AG20443 (cell line): ENCODE data around the gene PACSIN1.
A peak's percentile ranks its signal among the peaks of the same experiment; 100 is the strongest.
"Not testable (repeated sequence)": the region's sequence is repeated elsewhere in the genome, so short reads cannot be mapped to it uniquely, and the experiment has no call there.

ENCODE experiments used
- DNase-seq: peaks from one replicate; pipeline ENCODE4 v3.0.0; 2012; ENCODE audit warnings: low spot score, mixed read lengths

The PACSIN1 gene

DNA sequence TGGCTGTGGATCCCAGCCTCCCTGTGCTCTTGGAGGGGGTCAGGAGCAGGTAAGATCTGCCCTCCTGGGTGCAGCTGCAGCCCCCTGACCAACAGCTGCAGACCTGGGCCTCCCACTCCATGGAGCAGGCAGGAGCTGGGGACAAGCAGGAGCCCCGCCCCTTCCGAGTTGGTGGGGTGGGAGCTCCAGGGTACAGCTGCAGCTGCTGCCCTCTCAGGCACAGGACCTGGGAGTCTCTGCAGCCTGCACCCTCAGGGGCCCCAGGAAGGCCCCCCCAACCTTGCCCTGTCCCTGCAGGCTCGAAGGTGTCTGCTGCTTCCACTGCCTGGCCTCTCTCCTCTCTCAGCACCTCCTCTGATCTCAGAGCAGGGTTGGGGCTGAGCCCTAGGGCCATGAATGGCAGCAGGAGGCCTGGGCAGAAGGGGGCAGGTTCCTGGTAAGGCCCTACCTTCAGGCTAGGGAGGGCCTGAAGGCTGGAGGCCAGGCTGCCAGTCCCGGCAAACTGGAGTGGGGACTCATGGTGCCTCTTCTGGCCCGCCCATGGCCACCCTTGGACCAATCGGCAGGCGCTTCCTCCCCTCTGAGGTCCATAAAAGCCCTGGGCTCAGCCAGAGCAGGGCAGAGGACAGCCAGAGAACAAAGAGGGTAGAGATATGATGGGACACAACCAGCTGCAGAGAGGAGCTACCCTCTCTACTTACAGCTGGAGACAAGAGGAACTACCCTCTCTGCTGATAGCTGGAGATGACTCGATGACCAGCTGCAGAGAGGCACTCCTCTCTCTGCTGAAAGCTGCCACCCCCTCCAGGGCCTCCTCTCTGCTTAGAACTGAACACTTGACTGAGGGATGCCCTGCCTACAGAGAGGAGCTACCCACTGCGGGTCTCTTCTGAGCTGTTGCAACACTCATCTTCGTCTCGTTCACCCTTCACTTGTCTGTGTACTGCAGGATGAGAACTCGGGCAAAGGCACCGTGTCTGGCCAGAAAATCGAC, 7.8 kb upstream of the PACSIN1 start:
- no peak for DNase-seq

DNA sequence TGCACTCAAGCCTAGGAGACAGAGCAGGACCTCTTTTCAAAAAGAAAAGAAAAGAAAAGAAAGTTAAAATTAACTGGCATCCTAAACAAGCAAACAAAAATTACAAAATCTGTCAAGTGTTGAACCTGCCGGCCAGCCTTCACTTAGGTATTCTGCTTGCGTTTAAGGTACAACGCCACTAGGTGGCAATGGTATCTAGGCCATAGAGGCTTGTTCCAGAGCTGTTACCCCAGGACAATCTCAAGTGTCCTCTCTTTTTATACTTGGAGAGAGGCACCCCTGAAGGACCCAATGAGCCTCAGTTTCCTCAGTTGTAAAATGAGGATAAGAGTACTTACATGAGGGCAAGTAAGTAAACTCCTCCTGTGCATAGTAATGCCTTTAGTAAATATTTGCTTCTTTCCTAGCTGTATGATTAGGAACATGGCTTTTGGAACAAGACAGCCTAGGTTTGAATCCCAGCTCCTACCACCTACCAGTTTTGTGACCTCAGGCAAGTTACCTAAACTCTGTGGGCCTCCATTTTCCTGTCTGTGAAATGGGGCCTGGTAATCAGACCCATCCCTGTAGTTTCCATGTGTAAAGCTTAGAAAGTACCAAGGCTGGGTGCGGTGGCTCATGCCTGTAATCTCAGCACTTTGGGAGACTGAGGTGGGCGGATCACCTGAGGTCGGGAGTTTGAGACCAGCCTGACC, 5.8 kb upstream of the PACSIN1 start:
- DNase-seq: peak; percentile 65

DNA sequence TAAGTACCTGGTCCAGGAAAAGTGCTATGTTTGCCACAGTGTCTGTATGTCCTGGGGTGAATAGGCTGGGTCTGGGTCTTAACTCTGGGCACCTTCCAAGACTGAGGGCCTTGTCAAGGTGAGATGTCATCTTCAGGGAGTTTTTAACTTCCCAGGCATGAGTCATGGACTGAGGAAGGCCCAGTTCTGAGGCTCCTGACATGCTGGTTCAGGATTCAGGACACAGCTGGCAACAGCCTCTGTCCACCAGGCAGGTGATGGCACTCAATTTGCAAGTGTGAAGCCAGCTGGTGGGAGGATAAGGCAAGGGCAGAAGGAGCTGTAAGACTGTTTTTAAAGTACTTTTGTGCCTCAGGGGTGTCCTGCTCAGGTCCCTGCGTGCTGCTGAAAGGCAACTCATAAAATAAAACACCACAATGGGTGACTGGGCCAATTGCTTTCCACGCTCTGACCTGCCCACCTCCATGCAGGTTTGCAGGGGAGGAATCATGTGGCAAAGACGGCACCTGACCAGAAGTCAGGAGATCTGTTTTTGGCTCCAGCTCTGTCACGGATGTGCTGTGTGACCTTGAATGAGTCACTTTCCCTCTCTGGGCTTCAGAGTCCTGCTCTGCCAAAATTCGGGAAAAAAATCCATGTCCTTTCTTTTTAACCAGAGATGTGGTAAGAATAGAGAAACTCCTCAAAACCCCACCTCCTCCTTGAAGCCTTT, 4.9 kb upstream of the PACSIN1 start:
- DNase-seq: peak; percentile 5

DNA sequence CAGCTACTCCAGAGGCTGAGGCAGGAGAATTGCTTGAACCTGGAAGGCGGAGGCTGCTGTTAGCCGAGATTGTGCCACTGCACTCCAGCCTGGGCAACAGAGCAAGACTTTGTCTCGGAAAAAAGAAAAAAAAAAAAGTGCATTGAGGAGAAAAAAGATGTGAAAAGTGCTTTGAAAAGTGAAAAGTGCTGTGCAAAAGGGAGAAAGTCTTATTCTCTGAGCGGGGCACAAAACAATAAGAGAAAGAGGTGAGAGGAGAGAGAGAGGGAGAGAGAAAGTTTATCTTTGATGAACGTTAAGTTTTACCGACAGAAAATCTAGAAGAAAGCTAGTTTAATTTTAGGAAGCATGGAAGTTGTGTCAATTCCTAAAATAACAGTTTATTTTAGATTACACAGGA, 3.9 kb upstream of the PACSIN1 start:
- no peak for DNase-seq

DNA sequence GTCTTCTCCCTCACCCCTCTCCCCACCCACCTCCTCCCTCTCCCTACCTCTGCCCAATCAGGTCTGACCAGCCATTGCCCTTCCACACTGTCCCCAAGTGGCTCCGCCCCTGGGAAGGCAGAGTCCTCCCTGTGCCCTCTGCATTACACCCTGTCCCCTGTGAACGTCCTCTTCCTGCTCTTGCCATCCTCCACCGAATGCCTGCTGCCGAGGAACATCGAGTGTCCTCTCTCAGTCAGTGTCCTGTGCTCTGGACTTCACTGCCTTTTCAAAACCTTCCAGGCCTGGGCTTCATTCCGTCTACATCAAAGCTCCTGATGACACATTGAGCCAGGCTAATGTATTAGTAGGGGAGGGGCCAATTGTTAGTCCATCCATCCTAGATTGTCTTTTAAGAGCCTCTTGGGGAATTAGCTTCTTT, 3.3 kb upstream of the PACSIN1 start:
- peak; percentile 40 for DNase-seq

DNA sequence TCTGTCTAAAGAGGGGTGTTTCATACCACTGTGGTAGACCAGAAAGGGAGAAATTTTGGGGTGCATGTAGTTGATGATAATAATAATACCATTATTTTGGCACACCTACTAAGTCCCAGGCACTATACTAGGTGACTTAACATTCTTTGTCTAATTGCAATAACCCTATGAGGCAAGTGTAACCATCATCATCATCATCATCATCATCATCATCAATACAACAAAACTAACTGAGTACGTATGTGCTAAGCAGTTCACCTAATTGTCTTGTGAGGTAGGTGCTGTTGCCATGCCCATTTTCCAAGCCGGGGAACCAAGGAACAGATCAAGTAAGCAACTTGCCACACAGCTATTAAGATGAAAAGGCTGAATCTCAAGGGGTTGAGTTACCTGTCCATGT, 2.6 kb upstream of the PACSIN1 start:
- no peak for DNase-seq

DNA sequence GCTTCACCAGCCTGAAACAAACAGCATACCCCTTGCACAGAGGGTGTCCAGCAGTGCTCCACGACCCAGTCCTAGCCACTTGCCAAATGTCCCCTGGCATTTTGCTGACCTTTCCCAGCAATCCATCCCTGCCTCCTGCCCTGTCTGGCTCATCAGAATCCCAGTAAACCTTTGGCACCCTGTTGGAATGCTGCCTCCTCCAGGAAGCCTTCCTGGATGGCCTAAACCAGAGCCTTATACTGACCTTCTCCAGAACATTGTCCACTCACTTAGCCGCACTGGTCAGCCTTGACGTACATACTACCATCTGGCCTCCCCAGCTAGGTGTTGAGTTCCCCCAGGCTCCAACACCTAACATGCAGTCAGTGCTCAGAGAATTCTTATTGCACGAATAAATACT, 2.0 kb upstream of the PACSIN1 start:
- DNase-seq: peak; percentile 6

DNA sequence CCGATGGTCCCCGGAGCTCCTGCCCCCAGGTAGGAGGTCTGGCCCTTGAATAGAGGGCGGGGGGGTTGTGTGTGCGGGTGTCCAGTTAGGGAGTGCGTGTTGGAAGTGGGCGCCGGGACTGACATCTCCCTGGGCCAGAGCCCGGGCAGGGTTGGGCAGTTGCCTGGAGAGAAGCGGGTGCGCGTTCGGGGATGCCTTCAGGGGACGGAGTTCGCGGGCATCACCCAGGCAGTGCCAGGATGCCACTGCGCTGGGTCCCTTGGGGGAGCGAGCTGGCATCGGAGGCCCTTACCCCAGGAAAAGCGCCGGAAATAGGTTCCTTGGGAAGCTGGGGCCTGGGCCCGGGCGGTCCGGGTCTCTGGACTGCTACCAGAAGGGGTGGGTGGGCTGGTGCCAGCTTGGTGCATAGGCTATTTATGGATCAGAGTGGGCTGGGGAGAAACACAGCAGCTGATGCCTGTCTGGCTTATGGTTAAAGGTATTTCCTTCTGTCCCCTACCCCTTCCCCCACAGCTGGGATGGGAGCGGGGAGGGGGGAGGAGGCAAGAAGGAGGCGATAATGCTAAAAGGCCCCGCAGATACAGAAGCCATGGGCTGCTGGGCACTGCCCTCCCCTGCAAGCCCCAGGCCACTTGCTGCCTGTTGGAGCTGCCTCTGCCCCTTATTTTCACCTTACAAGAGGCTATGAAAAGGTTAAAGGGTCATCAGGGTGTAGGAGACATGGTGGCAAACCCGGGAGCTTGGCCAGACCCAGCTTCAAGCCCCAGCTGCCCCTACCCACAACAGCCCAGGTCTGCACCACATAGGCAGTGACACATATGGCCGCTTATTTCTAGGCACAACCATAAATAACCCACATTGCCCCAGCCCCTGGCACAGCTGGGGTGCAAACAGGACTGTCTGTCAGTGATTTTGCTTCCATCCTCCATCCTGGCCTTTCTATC, 638 bp downstream of the PACSIN1 start:
- DNase-seq: no peak

DNA sequence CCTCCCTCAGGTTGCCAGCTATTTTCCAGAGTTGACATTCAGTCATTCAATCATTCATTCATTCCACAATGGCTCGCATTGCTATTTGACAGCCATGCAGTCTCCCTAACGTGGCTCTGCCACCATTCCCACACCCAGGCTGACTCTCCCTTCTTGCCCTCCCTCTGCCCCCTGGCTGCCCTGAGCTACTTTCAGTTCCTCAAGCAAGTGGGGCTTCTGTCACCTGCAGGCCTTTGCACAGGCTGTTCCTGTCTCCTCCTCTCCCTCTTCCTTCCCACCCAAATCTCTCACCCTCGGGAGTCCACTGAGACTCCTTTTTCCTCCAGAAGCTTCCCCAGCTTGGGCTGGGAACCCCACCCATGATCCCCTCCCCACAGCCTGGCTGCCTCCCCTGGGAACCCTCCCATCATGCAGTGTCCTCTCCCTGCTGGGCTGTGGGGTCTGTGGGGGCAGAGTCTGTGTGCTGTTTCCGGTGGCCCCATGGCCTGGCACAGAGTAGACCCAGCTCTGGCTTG, 2.6 kb downstream of the PACSIN1 start:
- DNase-seq: no peak

DNA sequence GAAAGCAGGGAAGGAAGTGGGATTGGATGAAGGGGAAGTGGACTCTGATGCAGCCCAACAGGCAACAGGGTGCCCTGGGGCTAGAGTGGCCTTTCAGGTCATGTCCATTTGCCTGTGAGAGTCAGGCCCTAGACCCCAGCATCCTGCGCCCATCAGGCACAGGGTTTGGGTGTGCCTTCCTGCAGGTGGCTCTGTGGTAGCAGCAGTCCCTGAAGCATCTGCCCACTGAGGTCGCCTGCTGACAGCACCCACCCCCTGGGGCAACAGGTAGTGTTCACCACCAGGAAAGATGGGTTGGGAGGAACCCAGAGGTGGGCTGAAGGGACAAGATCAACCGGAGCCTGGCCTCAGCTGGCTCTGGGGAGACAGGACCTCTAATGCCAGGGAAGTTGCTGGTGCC, 3.6 kb downstream of the PACSIN1 start:
- no peak for DNase-seq

DNA sequence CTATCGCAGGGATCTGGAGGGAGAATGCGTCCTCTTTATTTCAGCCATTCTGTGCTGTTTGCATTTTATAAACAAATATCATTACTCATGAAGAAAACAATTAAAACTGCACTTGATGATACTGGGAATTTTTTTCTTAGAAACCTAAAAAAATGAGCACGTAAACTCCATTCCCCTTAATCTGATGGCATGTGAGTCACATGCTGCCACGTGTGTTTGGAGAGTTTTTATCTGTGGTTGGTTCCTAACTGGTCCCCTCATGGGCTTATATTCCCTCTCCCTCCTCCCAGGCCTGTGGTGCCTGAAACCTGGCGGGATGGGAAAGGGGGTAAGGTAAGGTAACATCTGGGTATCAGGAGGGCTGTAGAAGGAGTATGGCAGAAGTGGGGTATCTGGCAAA, 6.5 kb downstream of the PACSIN1 start:
- DNase-seq: no peak

DNA sequence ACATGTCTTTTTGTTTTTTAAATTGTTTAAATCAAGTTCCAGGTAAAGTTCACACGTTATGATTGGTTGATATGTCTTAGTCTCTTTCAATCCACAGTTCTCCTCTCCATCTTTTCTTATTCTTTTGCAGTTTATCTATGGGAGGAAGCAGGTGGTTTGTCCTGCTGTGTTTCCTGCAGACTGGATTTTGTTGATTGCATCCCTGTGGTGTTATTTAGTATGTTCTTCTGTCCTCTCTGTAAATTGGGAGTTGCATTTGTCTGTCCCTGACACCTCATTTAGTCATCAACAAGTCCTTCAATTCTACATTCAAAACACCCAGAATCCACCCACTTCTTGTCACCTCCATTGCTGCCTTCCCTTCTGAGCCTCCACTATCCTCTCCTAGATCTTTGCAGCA, 8.1 kb downstream of the PACSIN1 start:
- DNase-seq: no peak

DNA sequence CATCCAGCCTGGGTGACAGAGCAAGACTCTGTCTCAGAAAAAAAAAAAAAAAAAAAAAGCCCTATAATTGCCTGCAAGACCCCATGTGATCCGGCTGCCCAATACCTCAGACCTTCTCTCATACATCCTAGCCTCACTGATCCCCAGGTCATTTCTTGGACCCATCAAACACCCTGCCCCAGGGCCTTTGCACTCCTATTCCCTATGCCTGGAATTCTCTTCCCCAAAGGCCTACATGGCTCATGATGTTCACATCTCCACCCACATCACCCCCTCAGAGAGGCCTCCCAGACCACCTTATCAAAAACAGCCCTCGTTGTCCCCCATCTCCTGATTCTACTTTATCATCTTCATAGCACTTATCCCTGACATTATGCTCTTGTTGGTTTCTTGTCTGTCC, 8.9 kb downstream of the PACSIN1 start:
- DNase-seq: no peak

DNA sequence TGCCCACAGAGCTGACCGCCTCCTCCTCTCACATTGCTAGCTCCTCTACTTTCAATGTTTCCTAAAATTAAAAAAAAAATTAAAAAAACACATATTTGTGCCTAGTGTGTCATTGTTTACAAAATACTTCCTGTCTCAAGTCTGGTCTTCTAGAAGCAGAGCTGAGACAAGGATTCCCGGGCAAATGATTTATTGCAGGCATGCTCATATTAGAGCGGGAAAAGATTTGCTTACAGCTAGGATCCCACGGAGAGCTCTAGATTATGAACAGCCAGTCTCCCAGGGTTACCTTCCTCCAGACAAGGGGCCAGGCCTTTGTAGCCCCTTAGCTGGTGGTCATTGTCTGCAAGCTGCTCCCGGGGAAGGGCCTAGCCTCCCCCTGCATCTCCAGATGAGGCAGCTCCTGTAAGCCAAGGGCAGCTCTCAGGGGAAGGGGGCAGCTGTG, 9.4 kb downstream of the PACSIN1 start:
- no peak for DNase-seq

DNA sequence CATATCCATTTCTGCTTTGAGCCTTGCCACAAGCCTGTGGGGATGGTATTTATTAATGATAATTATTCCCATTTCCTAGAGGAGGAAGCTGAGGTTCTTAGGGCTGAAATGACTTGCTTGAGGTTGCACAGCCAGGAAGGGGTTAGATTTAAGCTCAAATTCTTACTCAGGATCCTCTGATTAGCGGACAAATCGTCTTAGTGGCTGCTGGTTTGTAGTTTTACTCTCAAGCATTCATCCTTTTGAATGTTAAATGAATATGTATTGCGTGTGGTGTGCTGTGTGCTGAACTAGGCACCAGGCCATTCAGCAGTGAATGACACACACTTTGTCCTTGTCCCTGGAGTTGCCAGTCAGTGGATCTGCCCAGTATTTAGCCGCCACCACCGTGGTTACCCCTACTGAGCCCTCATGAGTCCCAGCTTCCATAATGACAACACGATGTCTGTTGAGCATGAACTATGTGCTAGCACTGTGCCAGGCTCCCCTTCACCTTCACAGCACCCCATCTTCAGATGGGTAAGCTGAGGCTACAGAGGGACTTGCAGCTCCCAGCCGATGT, 10.0 kb downstream of the PACSIN1 start:
- DNase-seq: no peak

DNA sequence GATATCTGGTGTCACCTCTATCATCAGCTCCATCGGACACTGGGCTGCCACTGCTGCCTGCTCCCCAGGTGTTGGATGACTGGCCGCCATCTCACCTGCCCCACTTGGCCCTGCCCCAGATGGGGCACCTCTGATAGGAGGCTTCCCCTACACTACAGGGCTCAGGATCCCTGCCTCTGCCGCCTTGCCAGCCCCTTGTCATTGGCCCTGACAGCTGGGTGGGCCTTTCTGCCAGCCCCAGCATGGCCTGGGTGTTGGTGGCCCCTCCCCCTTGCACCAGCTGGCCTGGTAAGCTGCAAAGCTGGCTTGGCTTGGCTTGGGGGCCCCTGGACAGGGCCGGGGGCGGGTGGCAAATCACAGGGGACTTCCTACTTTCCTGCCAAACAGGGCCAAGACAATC, 10.6 kb downstream of the PACSIN1 start:
- no peak for DNase-seq

DNA sequence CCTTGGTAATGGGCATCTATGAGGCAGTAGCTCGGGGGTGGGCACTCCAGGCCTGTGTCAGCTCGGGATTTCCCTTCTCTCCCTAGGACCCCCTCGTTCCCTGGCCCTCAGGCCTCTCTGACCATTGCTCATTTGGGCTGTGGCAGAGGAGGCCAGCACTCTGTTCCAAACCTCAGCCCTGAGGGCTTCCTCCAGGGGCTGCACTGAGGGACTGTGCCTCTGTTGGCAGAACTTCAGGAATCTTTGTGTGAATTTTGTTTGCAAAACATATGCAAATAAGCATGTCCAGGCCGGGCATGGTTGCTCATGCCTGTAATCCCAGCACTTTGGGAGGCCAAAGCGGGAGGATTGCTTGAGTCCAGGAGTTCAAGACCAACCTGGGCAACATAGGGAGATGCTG, 11.0 kb downstream of the PACSIN1 start:
- DNase-seq: no peak

DNA sequence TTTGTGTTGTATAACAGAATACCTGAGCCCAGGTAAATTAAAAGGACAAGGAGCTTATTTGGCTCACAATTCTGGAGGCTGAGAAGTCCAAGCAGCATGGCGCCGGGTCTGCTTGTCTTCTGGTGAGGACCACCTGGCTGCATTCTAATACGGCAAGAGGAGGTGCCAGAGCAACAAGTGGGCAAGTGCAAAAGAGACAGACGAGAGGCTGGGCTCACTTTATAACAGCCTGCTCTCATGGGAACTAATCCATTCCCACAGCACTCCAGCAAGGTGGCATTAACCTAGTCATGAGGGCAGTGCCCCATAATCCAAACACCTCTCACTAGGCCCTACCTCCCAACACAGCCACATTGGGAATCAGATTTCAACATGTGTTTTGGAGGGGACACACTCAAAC, 12.9 kb downstream of the PACSIN1 start:
- DNase-seq: no peak

DNA sequence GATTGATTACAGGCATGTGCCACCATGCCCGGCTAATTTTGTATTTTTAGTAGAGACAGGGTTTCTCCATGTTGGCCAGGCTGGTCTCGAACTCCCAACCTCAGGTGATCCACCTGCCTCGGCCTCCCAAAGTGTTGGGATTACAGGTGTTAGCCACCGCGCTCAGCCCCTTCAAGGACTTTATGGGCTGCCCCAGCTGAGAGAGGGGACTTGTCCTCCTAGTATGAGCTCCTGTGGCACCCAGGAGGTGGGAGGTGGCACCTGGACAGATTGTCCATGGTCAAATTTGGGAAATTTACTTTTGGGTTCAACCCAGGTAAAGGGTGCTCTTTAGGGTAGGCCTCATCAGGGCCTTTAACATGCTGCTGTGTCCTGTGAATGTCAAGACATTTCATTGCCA, 17.9 kb downstream of the PACSIN1 start:
- not testable (repeated sequence) for DNase-seq

DNA sequence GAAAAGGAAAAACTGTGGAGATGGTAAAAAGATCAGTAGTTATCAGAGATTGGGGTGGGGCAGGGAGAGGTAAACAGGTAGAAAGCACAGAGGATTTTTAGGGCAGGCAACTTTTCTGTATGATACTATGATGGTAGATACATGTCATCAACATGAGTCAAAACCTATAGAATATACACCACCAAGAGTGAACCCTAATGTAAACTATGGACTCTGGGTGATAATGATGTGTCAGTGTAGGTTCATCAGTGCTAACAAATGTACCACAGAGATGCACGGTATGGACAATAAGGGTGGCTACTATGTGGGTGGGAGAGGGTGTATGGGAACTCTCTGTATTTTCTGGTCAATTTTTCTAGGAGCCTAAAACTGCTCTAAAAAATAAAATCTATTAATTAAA, 18.5 kb downstream of the PACSIN1 start:
- DNase-seq: no peak

DNA sequence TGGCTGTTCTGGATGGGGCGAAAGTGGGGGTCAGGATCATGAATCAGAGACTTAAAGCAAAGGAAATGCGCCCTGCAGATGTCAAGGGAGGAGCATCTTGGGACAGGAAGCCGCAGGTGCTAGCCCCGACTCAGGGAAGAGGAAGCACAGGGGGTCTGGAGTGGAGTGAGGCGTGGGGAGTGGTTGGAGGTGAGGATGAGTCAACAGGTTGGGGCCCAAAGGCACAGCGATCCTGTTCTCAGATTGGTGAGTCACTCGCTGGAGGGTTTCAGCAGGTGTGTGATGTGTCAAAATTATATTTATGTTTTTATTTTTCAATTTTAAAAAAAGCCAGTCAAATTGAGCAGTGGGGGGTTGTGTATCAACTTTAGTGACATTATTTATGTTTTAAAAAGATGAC, 19.0 kb downstream of the PACSIN1 start:
- no peak for DNase-seq
